HCT116 (cell line): ENCODE measurements around the gene MSRB2. TPM values are rescaled to one million over a fixed set of nuclear protein-coding genes. Genes with fewer than 3 reads are reported as not detected.

Experiments
- ATAC-seq: fragments of 200-7000 bp; cut with Tn5 transposase; 2 replicates; pipeline ENCODE4 v1.9.1; 2020; ENCODE audit warnings: mild to moderate bottlenecking, moderate library complexity
- BruUV-seq: library from RNA; stranded (reverse); fragments of 400-500 nt; replicated peaks from 2 replicates; lab custom pipeline; 2021; lab: Mats Ljungman, UMichigan
- CTCF ChIA-PET: fragments of 300-600 bp; sonication (Branson Sonifier 250); formaldehyde crosslinking; loops from one replicate; lab custom pipeline; 2021; ENCODE audit warnings: antibody characterized with exemption; lab: Charles Lee
- POLR2A ChIA-PET: fragments of 300-600, 350-600 bp; sonication (Branson Sonifier 250); formaldehyde crosslinking; loops from one replicate; lab custom pipeline; 2021; ENCODE audit warnings: antibody characterized with exemption; lab: Charles Lee
- RAD21 ChIA-PET, 2 experiments: fragments of 300-600 bp; sonication (Branson Sonifier 250); formaldehyde crosslinking; loops; one replicate each; lab custom pipeline; 2023; ENCODE audit warnings: low total read pairs in 2 of 2; ENCODE audit not compliant: uncharacterized antibody in 2 of 2, unreplicated experiment in 2 of 2, low non-redundant PET in 1 of 2; lab: Charles Lee
- DNase-seq: peaks from one replicate; pipeline ENCODE4 v3.0.0-alpha.2; 2010; ENCODE audit warnings: low read depth, low spot score
- H2AFZ ChIP-seq: fragments of 200-600 bp; shearing (Covaris generic), sonication (generic); 2 replicates; pipeline ENCODE4 v1.6.1; 2017; ENCODE audit warnings: low read depth, mixed run types, mixed read lengths, antibody characterized with exemption, low read length; ENCODE audit not compliant: poor library complexity, severe bottlenecking
- H3K27ac ChIP-seq: 2 replicates; pipeline ENCODE4 v1.5.1; 2012; ENCODE audit warnings: low read depth, low read length
- H3K27me3 ChIP-seq: fragments of 200-600 bp; sonication (generic); 2 replicates; pipeline ENCODE4 v1.6.1; 2016; ENCODE audit warnings: mixed run types, low read length, mixed read lengths; ENCODE audit not compliant: insufficient read depth
- H3K36me3 ChIP-seq, 2 experiments: fragments of 200-500 bp in 1 of 2; fragments of 200-600 bp in 1 of 2; sonication (Bioruptor generic) in 1 of 2; sonication (generic) in 1 of 2; 2 replicates each; pipeline versions ENCODE4 v1.5.1 to v1.6.1; 2014 to 2016; ENCODE audit warnings: low read length in 2 of 2, inconsistent platforms in 1 of 2, mixed read lengths in 1 of 2, mixed run types in 1 of 2; ENCODE audit not compliant: insufficient read depth in 2 of 2, control insufficient read depth in 1 of 2
- H3K4me1 ChIP-seq, 2 experiments: fragments of 200-600 bp in 1 of 2; sonication (generic) in 1 of 2; 2 replicates each; pipeline versions ENCODE4 v1.5.1 to v1.6.1; 2012 to 2017; ENCODE audit warnings: low read length in 2 of 2, inconsistent platforms in 1 of 2, mild to moderate bottlenecking in 1 of 2, mixed read lengths in 1 of 2, mixed run types in 1 of 2, moderate library complexity in 1 of 2; ENCODE audit not compliant: insufficient read depth in 2 of 2, control insufficient read depth in 1 of 2
- H3K4me2 ChIP-seq: fragments of 200-600 bp; sonication (generic); 2 replicates; pipeline ENCODE4 v1.6.1; 2017; ENCODE audit warnings: mixed run types, low read length, mixed read lengths
- H3K4me3 ChIP-seq, 2 experiments: fragments of 200-600 bp in 1 of 2; sonication (generic) in 1 of 2; replicated peaks in 1 of 2; 2 replicates each; pipeline ENCODE4 v1.5.1; 2011 to 2016; ENCODE audit warnings: low read length in 2 of 2, control low read depth in 1 of 2, low read depth in 1 of 2, mild to moderate bottlenecking in 1 of 2, mixed read lengths in 1 of 2, mixed run types in 1 of 2
- H3K79me2 ChIP-seq: fragments of 200-600 bp; sonication (generic); 2 replicates; pipeline ENCODE4 v1.6.1; 2017; ENCODE audit warnings: mild to moderate bottlenecking, mixed run types, low read length, moderate library complexity, mixed read lengths; ENCODE audit not compliant: insufficient read depth
- H3K9ac ChIP-seq: fragments of 200-600 bp; sonication (generic); 2 replicates; pipeline ENCODE4 v1.6.1; 2016; ENCODE audit warnings: low read length, mixed read lengths
- H3K9me2 ChIP-seq: fragments of 200-600 bp; sonication (generic), shearing (Covaris generic); 2 replicates; pipeline ENCODE4 v1.6.1; 2017; ENCODE audit warnings: mixed run types, mild to moderate bottlenecking, moderate library complexity; ENCODE audit not compliant: insufficient read depth
- H3K9me3 ChIP-seq, 2 experiments: fragments of 200-500 bp in 1 of 2; fragments of 200-600 bp in 1 of 2; sonication (Bioruptor generic) in 1 of 2; sonication (generic) in 1 of 2; 2 replicates each; pipeline ENCODE4 v1.6.1; 2014 to 2017; ENCODE audit warnings: low read length in 2 of 2, mixed read lengths in 2 of 2, inconsistent platforms in 1 of 2, low read depth in 1 of 2, mild to moderate bottlenecking in 1 of 2, mixed run types in 1 of 2, moderate library complexity in 1 of 2; ENCODE audit not compliant: control insufficient read depth in 1 of 2, insufficient read depth in 1 of 2
- H4K20me1 ChIP-seq: fragments of 200-600 bp; sonication (generic), shearing (Covaris generic); 2 replicates; pipeline ENCODE4 v1.6.1; 2017; ENCODE audit warnings: mixed run types, mild to moderate bottlenecking, moderate library complexity; ENCODE audit not compliant: insufficient read depth
- EGR1 ChIP-seq: IDR thresholded peaks from 2 replicates; pipeline ENCODE4 v1.6.1; 2012; ENCODE audit warnings: low read depth
- ELF1 ChIP-seq: IDR thresholded peaks from 2 replicates; pipeline ENCODE4 v1.6.1; 2012; ENCODE audit warnings: low read depth, borderline replicate concordance
- POLR2AphosphoS5 ChIP-seq: IDR thresholded peaks from 2 replicates; pipeline ENCODE4 v1.6.1; 2011; ENCODE audit warnings: mild to moderate bottlenecking, low read depth, low read length, moderate library complexity
- RAD21 ChIP-seq: IDR thresholded peaks from 2 replicates; pipeline ENCODE4 v1.6.1; 2012; ENCODE audit warnings: low read depth, mild to moderate bottlenecking
- SIN3A ChIP-seq: IDR thresholded peaks from 2 replicates; pipeline ENCODE4 v1.6.1; 2012; ENCODE audit warnings: low read depth
- SP1 ChIP-seq: IDR thresholded peaks from 2 replicates; pipeline ENCODE4 v1.6.1; 2012; ENCODE audit warnings: low read depth
- SRF ChIP-seq: IDR thresholded peaks from 2 replicates; pipeline ENCODE4 v1.6.1; 2012; ENCODE audit warnings: low read depth
- ZFX ChIP-seq: fragments of 450-650 bp; IDR thresholded peaks from 2 replicates; pipeline ENCODE4 v1.6.1; 2017
- intact Hi-C: fragments of 100-400 bp; cut with micrococcal nuclease; formaldehyde crosslinking; loops from 2 replicates; pipeline ENCODE4 v1.10.0; 2022
- total RNA-seq: library from RNA; stranded (reverse); gene quantifications from one replicate; pipeline ENCODE4 v1.2.1, GENCODE V29; 2021; ENCODE audit not compliant: unreplicated experiment
- TF ChIP-seq, protein P1 (sequence below): IDR thresholded peaks from 2 replicates; pipeline ENCODE4 v1.6.1; 2012
- TF ChIP-seq, protein P2 (sequence below): IDR thresholded peaks from 2 replicates; pipeline ENCODE4 v1.6.1; 2012

MSRB2 gene
- total RNA-seq, 1 experiment from 2014 or later: 13.6 TPM

DNA sequence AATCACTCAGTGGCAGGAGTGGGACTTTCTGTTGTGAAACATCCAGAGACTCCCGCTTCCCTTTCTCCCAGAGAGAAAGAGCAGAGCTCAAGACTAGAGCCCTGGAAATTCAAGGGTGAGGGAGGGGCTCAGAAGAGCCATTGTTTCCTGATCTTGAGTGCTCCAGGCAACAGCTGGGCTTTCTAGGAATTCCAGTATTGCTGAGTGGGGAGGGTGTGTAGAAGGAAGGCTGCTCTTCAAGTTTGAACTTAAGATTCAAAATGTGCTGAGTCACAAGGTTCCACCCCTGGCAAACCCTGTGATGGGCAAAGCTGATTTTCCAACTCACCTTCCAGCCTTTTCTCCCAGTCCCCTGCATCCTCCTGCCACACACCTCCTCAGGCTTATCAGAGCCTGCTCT is 42.3 kb upstream of the MSRB2 start:
- DNase-seq: no peak
- Histone ChIP-seq H3K27me3 (no peaks in the 10 kb centered on the region), H3K4me1 (peaks cover 5 to 15% of the 10 kb centered on the region in 2 experiments), H3K4me3 (no peak overlapping the region), H3K79me2 (no peaks in the 10 kb centered on the region), H3K9ac (no peak overlapping the region), H3K36me3 (no peaks in the 10 kb centered on the region), H3K4me2 (peak overlapping the region; percentile 35), H3K9me3 (no peaks in the 10 kb centered on the region), H3K27ac (no peak overlapping the region), H3K9me2 (peaks cover 4% of the 10 kb centered on the region; the same call in 1 of the 2 replicates), H2AFZ (peak overlapping the region; percentile 73), H4K20me1 (no peaks in the 10 kb centered on the region)
- RAD21 ChIA-PET: no interaction called here
- CTCF ChIA-PET: no interaction called here
- intact Hi-C loops: no loop called here
- ATAC-seq: no peak
- POLR2A ChIA-PET: no interaction called here
- BruUV-seq: no TSS peak
- TF ChIP-seq ELF1 (no peak), EGR1 (no peak), POLR2AphosphoS5 (no peak), RAD21 (no peak), ZFX (no peak)
- TF ChIP-seq, protein P1, sequence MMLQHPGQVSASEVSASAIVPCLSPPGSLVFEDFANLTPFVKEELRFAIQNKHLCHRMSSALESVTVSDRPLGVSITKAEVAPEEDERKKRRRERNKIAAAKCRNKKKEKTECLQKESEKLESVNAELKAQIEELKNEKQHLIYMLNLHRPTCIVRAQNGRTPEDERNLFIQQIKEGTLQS: no peak

DNA sequence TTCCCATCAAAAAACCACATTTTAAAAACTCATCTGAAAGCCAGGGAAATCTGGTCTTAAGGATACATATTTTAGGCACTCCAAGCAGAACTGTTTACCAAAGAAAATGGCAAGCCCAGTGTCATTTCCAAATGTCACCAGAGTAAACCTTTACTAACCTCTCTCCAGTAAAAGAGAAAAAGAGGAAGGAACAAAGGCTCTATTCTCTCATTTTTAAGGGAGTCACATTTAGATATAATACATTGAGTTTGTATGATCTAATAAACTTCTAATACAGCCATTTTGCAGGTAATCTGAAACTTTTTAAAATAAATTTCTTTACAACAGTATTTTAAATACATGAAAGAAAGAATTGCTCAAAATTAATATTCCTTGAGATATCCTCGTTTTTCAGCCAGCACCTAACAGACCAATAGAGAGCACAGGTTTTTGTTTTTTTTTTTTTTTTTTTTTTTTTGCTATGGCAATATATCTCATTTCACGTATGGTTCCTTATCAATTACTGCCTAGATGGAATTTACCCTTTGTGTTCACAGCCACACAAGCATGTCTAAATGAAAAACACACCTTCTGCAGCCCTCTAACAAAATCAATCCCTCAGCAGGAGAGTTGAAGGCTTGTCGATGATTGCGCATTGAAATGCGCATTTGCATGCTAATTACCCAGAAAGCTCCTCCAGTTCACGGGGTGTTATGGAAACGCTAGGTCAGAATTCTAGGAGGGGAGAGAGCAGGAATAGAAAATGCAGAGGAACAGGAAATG is 39.8 kb upstream of the MSRB2 start:
- no peak overlapping the region for H3K4me3 ChIP-seq
- no peak overlapping the region for H3K27ac ChIP-seq
- H3K4me1 ChIP-seq: peaks cover 5 to 15% of the 10 kb centered on the region in 2 experiments
- no peaks in the 10 kb centered on the region for H3K79me2 ChIP-seq
- TF ChIP-seq SIN3A (no peak), SP1 (no peak), SRF (no peak), ZFX (no peak)
- TF ChIP-seq, protein P2, sequence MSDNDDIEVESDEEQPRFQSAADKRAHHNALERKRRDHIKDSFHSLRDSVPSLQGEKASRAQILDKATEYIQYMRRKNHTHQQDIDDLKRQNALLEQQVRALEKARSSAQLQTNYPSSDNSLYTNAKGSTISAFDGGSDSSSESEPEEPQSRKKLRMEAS: no peak
- H3K9me3 ChIP-seq: no peaks in the 10 kb centered on the region
- intact Hi-C loops: no loop called here
- H3K9ac ChIP-seq: no peak overlapping the region
- DNase-seq (no peak), ATAC-seq (no peak)
- H3K9me2 ChIP-seq: peaks cover 4% of the 10 kb centered on the region; the same call in 1 of the 2 replicates
- ChIA-PET CTCF (no interaction called here), POLR2A (no interaction called here), RAD21 (no interaction called here)
- no peaks in the 10 kb centered on the region for H4K20me1 ChIP-seq
- H3K27me3 ChIP-seq: no peaks in the 10 kb centered on the region
- no peak overlapping the region for H2AFZ ChIP-seq
- H3K4me2 ChIP-seq: no peak overlapping the region
- no TSS peak for BruUV-seq
- H3K36me3 ChIP-seq: no peaks in the 10 kb centered on the region
